Putamen (tissue), 1 donor: ENCODE measurements around the gene FAM174B.

Source experiments
- DNase-seq: peaks from one replicate; pipeline ENCODE4 v3.0.0-alpha.2; 2016; ENCODE audit warnings: low spot score

The FAM174B gene

DNA sequence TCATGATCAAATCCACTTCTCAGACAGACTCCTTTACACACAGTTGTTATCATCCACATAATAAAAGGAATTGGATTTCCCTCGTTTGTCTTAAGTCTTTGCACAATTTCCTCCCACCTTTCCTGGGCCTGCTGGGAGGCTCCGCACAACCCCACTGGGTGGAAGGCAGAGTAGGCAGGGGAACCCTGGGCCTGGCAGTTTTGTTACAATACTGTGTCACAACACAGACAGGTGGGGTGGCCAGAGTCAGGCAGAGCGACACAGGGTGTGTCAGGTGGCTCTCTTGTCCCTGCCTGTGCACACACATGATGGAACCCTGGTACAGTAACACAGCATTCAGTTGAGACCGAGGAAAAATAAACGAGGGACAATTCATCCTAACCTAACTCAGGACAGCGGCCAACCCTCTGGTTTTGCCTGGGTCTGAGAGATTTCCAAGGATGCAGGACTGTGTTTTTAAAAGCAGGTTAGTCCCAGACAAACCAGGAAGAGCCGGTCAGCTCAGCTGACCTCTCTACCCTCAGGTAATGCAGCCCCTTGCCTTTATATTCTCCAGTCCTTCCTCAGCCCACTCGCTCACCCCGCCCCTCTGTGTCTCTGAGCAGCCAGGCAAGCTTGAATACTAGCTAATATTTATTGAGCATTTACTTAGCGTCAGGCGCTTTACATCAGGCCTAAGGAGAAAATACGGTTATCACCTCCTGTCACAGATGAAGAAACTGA, 8.8 kb upstream of the FAM174B start:
- DNase-seq = no peak

DNA sequence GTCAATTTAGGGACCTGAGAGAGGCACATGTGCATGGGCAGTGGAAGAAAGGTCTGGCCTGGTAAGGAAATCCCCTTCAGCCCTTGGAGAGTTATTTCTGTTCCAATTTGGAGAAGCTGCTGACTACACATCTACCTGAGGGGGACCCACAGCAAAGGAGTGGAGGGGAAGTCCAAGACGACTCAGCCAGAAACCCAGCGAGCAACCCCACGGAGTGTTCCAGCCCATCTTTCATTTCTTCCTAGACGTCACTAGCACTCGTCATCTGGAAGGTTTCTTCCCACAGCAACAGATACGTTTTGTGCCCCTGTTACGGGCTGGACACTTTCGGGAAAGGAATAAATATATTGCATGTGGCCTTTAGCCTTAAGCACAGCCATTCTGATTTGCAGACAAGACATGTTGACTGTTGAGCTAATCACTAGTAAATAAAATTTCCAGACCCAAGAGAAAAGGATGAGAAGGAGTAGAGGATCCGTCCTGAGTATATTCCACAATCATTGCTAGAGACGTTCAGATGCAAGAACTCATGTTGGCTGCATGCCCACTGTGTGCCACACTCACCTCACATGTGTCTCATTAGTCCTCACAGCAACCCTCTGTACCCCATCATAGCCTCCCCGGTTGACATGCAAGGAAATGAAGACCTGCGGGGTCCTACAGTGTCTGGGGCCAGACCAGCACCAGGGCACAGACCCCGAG, 7.8 kb upstream of the FAM174B start:
- no peak for DNase-seq

DNA sequence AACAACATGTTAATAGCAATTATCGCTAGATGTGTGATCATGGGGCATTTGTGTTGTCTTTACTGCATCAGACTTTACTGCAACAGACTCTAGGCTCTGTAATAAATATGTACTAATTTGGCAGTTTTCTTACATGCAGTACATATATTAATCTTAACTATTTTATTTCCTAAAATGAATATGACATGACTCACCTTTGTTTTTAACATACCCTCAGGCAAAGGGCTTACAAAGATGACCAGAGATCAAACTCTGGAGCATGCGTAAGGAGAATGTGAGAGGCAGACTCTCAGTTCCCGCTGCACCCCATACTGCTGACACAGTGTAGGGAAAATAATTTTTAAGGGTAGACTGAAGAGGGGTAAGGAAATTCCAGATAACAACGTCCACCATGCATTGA, 7.2 kb upstream of the FAM174B start:
- DNase-seq = no peak

DNA sequence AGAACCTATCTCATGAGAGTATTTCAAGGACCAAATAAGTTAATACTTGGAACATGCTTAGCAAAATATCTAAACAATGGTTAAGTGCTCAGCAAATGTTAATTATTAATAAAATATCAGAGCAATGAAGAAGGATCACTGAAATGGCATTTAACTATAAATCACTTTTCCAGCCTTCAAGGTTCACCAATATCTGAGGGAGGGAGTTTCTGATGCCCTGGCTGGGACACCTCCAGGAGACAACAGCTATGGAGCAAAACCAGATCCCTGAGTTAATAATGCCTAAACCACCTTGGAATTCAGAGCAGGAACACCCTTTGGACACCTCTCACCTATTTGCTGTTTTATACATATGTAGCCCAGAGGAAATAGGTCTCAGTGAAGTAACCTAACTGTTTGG, 6.4 kb upstream of the FAM174B start:
- DNase-seq = no peak

DNA sequence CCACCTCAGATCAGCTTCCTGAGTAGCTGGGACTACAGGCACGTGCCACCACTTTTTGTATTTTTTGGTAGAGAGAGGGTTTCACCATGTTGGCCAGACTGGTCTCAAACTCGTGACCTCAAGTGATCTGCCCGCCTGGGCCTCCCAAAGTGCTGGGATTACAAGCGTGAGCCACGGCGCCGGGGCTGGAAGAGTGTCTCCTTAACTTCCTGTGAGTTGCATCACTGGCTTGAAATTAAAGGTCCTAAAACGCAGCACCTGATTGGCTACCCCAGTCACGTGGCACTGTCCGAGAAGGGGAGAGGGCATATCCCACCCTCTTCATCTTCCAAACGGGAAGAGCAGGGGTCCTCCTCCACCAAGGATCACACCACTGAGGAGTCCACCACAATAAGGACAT, 5.5 kb upstream of the FAM174B start:
- DNase-seq = no peak

GRCh38 chr15:92657486-92657885, 1.9 kb upstream of the FAM174B start:
- DNase-seq = no peak

DNA sequence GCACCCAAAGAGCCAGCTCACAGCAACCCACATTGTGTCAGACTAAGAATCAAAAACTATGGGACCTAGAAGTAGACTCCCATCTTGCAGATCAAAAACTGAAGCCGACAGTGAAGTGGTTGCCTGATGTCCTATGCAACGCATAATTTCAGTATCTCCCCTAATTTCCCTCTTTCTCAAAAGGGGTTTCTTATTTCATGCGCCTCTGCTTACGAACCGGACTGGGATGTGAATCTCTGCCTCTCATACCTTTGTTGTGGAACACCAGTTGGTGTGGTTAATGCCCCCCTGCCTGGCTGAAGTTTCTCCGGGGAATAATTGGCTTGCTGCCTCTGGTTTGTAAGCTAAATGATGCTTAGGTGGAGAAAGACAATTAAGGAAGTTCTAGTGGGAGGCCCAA, 514 bp upstream of the FAM174B start:
- DNase-seq = no peak

DNA sequence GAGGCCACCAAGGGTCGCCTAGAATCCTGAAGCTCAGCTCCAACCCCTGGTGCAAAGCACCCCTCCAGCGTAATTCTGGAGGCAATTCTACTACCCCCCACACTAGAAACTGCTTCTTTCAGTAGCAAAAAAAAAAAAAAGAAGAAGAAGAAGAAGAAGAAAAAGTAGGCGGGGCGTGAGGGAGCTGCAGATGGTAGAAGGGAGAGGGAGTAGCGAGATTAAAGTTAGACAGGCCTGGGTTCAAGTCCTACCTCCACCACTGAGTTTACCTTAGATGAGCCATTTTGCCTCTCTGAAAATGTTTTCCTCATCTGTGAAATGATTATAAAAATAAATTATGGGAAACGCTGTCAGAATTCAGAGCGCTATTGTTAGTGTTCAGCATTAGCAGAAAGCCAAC, 913 bp downstream of the FAM174B start:
- no peak for DNase-seq

DNA sequence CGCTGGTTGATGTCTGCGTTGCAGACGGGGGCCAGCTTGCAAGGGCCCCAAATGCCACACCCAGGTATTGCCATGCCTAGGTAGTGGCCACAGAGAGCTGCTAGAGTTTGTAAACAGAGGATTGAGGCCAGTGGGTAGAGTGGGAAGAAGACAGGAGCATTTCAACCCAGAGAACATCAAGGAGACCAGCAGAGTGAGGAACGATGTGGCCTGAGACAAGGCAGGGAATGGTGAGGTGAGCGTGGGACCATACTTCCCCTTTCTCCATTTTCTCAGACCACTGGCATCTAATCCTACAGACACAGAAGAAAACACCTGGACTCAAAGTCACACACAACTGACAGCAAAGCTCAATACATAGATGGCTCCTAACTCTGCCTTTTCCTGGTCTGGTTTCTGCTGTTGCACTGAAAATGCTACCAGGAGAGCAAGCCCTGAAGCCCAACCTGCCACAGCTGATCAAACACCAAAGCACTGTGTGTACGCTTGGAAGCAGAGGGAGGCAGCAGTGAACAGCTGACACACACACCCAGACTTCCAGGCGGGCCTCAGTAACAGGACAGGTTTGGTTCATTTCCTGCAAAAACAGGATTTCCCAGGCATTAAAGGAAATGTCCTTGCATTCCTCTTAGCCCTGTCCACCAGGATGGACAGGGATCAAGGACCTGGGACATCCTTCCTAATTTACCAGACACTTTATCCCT, 1.6 kb downstream of the FAM174B start:
- no peak for DNase-seq

- DNase-seq = no peak
Observed at GRCh38 chr15:92653366-92653765, 2.2 kb downstream of the FAM174B start.

DNA sequence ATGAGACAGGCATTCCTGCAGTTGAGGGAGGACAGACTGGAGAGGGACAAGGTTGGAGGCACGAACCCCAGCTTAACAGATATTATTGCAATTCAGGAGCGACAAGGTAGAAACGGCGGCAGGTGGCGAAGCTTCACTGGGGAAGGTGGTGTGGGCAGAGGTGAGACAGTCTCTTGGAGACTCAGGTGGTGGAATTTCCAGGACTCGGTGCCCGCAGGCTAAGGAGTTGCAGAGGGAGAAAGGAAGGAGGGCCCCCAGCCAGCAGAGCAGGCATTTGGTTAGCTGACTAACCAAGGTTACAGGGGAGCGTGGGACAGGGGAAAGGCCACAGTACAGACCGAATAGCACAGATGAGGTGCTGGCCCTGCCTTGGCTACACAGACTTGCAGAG, 3.0 kb downstream of the FAM174B start:
- no peak for DNase-seq

DNA sequence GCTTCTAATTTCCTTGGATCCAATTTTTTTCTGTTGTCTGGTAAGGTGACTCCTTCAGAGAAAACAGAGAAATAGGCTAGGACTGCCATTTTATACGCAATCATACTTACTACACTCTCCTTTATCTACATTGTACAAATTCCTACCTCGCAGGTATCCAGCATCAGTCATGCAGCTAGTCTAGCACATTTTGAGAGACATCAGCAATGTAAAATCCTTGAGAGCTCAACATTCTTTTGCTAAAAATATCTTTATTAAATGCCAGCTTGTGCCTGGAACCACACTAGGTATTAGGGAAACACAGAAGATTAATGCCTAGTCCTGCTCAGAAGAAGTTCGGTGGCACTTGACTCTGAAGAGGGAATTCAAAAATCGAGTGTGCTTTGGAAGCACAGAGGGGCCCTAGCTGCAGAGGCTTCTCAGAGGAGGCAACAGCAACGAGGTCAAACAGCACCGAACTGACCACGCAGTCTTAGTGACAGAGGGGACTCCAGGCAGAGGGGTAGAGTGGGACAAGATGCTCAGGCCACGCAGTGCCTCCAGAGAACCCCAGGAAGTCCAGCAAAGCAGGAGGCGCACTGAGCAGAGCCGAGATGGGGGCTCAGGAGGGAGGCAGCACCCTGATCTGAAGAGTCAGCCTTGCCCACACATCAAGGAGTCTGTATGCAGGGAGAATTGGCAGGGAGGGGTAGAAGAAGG, 3.5 kb downstream of the FAM174B start:
- DNase-seq = no peak

- no peak for DNase-seq
Observed at GRCh38 chr15:92650966-92651365, 4.6 kb downstream of the FAM174B start.

GRCh38 chr15:92650256-92650655, 5.3 kb downstream of the FAM174B start:
- no peak for DNase-seq

DNA sequence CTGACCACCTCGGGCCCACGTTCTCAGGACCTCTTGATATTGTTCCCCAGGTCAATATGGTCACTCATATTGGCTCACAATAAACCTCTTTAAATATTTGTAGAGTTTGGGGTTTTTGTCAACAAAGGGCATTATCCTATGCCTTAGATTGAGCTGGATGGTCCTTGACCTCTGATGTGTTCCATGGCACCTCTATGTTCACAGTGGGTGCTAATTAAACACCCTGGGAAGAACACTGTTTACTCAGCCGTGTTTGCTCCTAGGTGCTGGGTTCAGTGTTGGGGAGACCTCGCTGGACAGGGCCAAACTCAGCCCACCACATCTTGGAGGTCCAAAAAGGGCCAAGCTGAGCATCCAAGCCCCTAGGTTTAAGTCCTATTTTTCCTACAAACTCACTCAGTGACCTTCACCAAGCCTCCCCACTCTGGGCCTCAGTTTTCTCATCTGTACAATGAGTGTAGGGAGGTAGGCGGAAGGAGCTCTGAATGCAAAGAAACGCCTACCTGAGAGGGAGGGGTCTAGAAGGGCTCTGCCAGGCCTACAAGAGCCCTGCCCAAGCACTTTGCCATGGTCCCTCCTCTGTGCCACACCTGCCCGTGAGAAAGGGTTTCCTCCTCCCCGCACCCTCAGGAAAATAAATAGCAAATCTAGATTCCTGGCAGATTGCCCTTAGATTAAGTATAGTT, 7.2 kb downstream of the FAM174B start:
- no peak for DNase-seq

DNA sequence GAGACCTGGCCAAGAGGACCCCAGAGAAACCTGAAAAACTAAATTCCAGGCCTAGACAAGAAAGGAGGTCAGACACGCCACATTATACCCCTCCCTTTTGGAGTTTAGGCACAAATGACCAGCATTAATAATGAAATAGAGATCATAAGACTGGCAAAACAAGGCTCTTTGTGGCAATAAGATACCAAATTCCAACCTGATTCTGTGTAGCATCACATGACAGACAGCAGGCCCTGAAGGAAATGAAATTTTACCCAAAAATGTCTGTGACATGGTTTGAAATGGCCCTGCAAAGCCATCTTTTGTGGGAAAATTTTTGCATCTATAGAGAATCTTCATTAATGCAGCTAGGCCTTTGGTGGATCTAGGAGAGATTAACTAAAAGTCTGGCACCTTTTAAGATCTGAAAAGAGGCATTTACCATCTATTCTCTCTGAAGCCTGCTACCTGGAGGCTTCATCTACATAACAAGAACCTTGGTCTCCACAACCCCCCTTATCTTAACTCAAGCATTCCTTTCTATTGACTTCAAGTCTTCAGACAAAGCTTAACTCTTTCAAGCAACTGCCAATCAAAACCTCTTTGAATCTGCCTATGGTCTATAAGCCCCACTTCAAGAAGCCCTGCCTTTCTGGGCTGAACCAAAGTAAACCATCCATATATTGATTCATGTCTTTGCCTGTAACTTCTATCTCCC, 8.0 kb downstream of the FAM174B start:
- no peak for DNase-seq

DNA sequence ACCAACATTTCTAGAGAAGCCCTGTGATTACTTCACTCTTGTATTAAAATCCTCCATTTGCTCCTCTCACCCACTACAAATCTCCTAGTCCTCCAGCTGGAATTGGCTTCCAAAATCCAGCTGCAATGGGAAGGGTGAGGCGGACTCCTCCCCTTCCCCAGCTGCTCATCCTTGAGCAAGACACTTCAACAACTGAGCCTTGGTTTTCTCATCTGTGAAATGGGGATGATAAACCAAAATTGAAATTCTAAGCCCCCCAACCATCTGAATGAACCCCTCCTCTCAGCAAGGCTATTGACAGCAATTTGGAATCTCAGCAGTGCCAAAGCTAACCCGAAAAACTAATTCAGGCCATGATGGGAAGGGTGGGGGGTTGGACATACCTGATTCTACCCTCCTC, 9.4 kb downstream of the FAM174B start:
- no peak for DNase-seq

DNA sequence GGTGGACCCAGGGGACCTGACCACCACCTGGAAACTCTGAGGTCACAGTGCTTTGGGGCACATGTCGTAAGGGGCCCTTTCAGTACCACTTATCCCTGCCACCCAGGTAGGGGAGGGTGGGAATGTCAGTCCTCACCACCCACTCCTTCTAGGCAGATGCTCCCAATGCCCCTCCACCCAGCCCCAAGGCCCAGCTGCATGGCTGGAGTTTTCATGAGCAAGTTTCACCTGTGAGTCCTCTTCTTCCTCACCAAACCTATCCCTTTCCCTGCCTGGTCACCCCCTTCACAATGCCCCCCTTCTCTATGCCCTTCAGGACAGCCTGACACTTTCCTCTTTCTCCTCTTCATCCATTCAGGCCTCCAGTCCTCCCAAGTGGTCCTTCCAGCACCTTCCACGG, 9.8 kb downstream of the FAM174B start:
- no peak for DNase-seq

DNA sequence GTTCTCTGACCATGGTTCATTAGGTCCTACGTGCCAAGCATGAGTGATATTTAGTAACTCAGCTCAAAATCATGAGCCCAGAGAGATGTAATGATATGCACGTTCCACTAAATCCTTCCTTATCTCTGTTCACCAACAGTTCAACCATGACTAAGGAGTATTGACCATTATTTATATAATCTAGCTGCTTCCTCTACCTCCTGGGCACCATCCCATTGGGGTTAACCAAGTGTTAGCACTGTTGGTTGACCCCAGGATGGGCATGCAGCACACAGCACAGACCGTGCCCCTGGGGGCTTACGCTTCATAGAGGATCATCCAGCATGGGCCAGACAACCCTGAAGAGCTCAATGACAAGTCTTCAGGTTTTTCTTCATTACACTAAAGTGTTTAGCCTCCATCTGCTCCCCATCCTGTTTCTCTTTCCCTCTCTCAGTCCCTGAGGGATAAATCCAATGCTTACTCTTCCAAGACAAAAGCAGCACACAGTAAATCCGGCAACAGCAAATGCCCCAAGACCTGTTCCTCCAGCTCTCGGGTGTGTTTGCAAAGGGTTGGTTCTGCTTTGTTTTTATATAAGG, 10.4 kb downstream of the FAM174B start:
- DNase-seq = no peak

DNA sequence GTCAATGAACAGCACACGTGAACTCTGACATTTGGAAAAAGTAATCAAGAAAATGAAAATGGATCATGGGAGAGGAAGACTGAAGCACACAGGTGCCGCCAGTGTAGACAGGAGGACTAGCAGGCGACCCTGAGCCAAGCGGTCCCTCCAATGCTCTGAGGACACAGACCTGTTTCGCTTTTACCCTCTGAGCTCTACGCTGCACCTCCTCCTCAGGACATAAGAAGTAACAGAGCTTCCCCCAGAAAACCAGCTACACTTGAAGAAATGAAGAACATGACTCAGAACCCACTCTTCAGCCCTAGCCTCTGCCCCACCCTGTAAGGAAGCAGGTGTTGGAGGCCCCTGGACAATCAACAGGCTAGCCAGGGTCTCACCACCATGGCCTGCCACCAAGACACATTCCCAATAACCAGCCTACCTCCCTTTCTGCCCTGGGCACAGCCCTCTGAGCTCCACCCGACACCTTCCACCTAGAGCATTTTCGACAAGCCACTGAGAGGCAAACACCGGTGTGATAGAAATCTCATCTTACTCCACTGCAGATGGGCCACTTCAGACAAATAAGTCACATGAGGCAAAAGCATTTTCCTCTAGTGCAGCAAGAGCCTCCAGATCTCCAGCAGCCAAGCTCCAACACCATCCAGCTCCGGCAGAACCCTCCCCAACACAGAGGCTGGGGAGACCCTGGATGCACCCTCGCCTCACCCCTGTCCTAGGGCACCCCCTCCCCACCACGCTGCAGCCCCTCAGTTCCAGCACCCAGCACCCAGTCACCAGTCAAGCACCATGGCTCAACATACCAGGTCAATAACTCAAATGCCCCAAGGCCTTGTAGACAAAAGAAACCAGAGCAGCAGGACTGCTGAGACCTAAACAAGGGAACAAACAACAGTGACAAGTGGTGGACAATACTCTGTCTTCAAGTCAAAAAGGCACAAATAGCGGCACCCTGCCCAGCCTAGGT, 11.4 kb downstream of the FAM174B start:
- DNase-seq = no peak
